Upper lobe of left lung (tissue), 6 donors: ENCODE results near the gene RAB40AL. TPM values are rescaled to one million over a fixed set of nuclear protein-coding genes. Genes with fewer than 3 reads are reported as not detected.
A peak's percentile ranks its signal among the peaks of the same experiment; 100 is the strongest.
"Not testable (repeated sequence)": the region's sequence is repeated elsewhere in the genome, so short reads cannot be mapped to it uniquely, and the experiment has no call there.

Experiments used
- ATAC-seq, 2 donors: fragments of 200-7000 bp; cut with Tn5 transposase; one replicate each; pipeline ENCODE4 v1.9.1; 2022; ENCODE audit warnings: mild to moderate bottlenecking in 2 of 2, moderate library complexity in 2 of 2; ENCODE audit not compliant: low FRiP score in 2 of 2
- DNase-seq, 2 donors: peaks; one replicate each; pipeline ENCODE4 v3.0.0-alpha.2; 2019 to 2020
- H3K27ac ChIP-seq, 4 donors: fragments of 200-600 bp; sonication (generic); one replicate each; pipeline ENCODE4 v1.5.1; 2016 to 2019
- H3K27me3 ChIP-seq, 4 donors: fragments of 200-600 bp; sonication (generic); one replicate each; pipeline ENCODE4 v1.5.1; 2017 to 2019
- H3K36me3 ChIP-seq, 4 donors: fragments of 200-600 bp; sonication (generic); one replicate each; pipeline ENCODE4 v1.5.1; 2016 to 2019
- H3K4me1 ChIP-seq, 4 donors: fragments of 200-600 bp; sonication (generic); one replicate each; pipeline ENCODE4 v1.5.1; 2018 to 2019
- H3K4me3 ChIP-seq, 4 donors: fragments of 200-600 bp; sonication (generic); one replicate each; pipeline ENCODE4 v1.5.1; 2017 to 2019; ENCODE audit warnings: mild to moderate bottlenecking in 2 of 4, moderate library complexity in 1 of 4
- H3K9me3 ChIP-seq, 4 donors: fragments of 200-600 bp; sonication (generic); one replicate each; pipeline ENCODE4 v1.5.1; 2018 to 2019
- EP300 ChIP-seq, 4 donors: sonication (generic); formaldehyde crosslinking; IDR thresholded peaks; one replicate each; pipeline ENCODE4 v1.5.1; 2017; ENCODE audit warnings: antibody characterized with exemption in 4 of 4, control low read depth in 2 of 4
- POLR2A ChIP-seq, 4 donors: fragments of 450-650 bp; IDR thresholded peaks; one replicate each; pipeline ENCODE4 v1.5.1; 2016 to 2017; ENCODE audit warnings: antibody characterized with exemption in 4 of 4, mild to moderate bottlenecking in 2 of 4
- POLR2AphosphoS5 ChIP-seq, 2 donors: sonication (generic); formaldehyde crosslinking; IDR thresholded peaks; one replicate each; pipeline ENCODE4 v1.5.1; 2017; ENCODE audit warnings: antibody characterized with exemption in 2 of 2
- WGBS, 2 donors: methylation state at CpG; one replicate each; pipeline ENCODE4 v1.1.5; 2017 to 2018; 5-methylcytosine and 5-hydroxymethylcytosine counted together
- total RNA-seq, 6 donors: library from RNA; depleted of rRNA in 4 of 6; stranded (reverse); fragments of >200 nt in 4 of 6; gene quantifications; one replicate each; pipeline versions ENCODE4 v1.1.0 to v1.2.1, GENCODE V29; 2016 to 2021
- TF ChIP-seq, protein P1 (sequence below), 6 experiments: fragments of 450-650 bp in 4 of 6; fragments of 200-600 bp in 2 of 6; sonication (generic) in 2 of 6; IDR thresholded peaks; one replicate each; pipeline ENCODE4 v1.5.1; 2016 to 2019; ENCODE audit warnings: antibody characterized with exemption in 6 of 6
- donor health status: DM: no; HTN: no; CAD: no; lungs with moderate emphysema.
- donor health status: DM: no; HTN: yes; CAD: no; lungs with severe emphysema.

Gene RAB40AL
- total RNA-seq, result 10 to 100 TPM in 1 of 6 donors, 1 to 10 TPM in 3, under 1 TPM in 1, not detected in 1; 0.71 to 15.7 (median 1.7) TPM

DNA sequence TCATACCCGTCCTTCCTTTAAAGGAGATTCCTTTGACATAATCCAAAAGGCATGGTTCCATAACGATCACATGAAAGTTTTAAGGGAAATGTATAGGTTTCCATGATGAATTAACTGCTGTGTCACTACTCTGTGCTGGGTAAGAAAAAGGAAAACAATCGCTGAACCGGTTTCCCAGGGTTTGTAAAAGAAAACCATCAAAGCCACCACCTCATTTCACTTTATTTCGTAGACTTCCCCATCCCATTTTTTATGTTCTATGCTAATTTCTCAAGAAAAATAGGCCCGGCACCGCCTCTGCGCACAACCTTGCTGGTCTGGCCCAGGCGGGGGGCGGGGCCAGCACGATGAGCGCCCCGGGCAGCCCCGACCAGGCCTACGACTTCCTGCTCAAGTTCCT is at the start of gene RAB40AL:
Gene RAB40AL, plus strand, starts transcription at position 301 of the 400 bp plus-strand sequence. Its CDS starts 47 bp downstream, at position 348.
- DNase-seq, result peak in 1 of 2 donors; percentile 43
- not testable (repeated sequence) for H3K27me3 ChIP-seq, H3K36me3 ChIP-seq, ATAC-seq, H3K27ac ChIP-seq, H3K4me1 ChIP-seq, H3K4me3 ChIP-seq, H3K9me3 ChIP-seq
- 80 to 88% methylated on average over 7 to 15 of the region's 15 CpGs for WGBS, 2 donors

DNA sequence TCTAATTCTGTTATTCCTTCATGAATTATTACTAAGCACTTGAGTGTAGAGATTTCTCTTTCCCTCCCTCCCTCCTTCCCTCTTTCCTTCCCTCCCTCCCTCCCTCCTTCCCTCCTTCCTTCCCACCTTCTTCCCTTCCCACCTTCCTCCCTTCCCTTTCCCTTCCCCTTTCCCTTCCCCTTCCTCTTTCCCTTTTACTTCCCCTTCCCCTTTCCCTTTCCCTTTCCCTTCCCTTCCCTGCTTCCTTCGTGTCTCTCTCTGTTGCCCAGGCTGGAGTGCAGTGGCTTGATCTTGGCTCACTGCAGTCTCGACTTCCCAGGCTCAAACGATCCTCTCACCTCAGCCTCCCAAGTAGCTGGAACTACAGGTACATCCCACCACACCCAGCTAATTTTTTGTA is 49.4 kb upstream of the RAB40AL start:
- H3K36me3 ChIP-seq, result no peaks in the 10 kb centered on the region
- no peaks in the 10 kb centered on the region for H3K4me1 ChIP-seq
- 65 to 90% methylated on average over 3 of the region's 3 CpGs for WGBS, 2 donors
- ATAC-seq (no peak), DNase-seq (no peak)
- no peaks in the 10 kb centered on the region for H3K9me3 ChIP-seq
- H3K27ac ChIP-seq, result no peak overlapping the region
- H3K4me3 ChIP-seq, result no peak overlapping the region
- H3K27me3 ChIP-seq, result no peaks in the 10 kb centered on the region
- no peak for TF ChIP-seq EP300 (IDR thresholded peaks at IDR 0.05)
- TF ChIP-seq, protein P1, sequence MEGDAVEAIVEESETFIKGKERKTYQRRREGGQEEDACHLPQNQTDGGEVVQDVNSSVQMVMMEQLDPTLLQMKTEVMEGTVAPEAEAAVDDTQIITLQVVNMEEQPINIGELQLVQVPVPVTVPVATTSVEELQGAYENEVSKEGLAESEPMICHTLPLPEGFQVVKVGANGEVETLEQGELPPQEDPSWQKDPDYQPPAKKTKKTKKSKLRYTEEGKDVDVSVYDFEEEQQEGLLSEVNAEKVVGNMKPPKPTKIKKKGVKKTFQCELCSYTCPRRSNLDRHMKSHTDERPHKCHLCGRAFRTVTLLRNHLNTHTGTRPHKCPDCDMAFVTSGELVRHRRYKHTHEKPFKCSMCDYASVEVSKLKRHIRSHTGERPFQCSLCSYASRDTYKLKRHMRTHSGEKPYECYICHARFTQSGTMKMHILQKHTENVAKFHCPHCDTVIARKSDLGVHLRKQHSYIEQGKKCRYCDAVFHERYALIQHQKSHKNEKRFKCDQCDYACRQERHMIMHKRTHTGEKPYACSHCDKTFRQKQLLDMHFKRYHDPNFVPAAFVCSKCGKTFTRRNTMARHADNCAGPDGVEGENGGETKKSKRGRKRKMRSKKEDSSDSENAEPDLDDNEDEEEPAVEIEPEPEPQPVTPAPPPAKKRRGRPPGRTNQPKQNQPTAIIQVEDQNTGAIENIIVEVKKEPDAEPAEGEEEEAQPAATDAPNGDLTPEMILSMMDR (IDR thresholded peaks at IDR 0.05), result no peak
- TF ChIP-seq POLR2AphosphoS5 (IDR thresholded peaks at IDR 0.05), result no peak
- no peak for TF ChIP-seq POLR2A (IDR thresholded peaks at IDR 0.05)

DNA sequence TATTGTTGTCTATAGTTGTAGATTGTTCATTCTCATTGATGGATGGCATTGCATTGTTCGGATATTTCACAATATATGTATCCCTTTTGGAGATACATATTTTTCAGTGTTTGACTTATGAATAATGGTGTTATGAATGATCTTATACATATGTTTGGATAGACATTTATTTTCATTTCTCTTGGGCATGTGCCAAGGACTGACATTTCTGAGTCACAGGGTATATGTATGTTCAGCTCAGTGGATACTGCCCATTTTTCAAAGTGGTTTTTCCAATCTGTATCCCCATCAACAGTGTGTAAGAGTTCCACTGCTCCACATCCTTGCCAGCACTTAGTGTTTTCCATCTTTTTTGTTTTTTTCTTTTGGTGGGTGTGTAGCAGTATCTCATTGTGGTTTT is 45.0 kb upstream of the RAB40AL start:
- Histone ChIP-seq H3K9me3 (no peaks in the 10 kb centered on the region), H3K27ac (no peak overlapping the region), H3K4me1 (no peaks in the 10 kb centered on the region), H3K4me3 (no peak overlapping the region), H3K27me3 (no peaks in the 10 kb centered on the region), H3K36me3 (no peaks in the 10 kb centered on the region)
- no peak for DNase-seq
- TF ChIP-seq POLR2A (IDR thresholded peaks at IDR 0.05), result no peak
- no peak for TF ChIP-seq POLR2AphosphoS5 (IDR thresholded peaks at IDR 0.05)
- TF ChIP-seq, protein P1 (IDR thresholded peaks at IDR 0.05), result no peak
- TF ChIP-seq EP300 (IDR thresholded peaks at IDR 0.05), result no peak
- WGBS, 2 donors, result 86 to 92% methylated on average over 1 of the region's 1 CpG
- ATAC-seq, result no peak

DNA sequence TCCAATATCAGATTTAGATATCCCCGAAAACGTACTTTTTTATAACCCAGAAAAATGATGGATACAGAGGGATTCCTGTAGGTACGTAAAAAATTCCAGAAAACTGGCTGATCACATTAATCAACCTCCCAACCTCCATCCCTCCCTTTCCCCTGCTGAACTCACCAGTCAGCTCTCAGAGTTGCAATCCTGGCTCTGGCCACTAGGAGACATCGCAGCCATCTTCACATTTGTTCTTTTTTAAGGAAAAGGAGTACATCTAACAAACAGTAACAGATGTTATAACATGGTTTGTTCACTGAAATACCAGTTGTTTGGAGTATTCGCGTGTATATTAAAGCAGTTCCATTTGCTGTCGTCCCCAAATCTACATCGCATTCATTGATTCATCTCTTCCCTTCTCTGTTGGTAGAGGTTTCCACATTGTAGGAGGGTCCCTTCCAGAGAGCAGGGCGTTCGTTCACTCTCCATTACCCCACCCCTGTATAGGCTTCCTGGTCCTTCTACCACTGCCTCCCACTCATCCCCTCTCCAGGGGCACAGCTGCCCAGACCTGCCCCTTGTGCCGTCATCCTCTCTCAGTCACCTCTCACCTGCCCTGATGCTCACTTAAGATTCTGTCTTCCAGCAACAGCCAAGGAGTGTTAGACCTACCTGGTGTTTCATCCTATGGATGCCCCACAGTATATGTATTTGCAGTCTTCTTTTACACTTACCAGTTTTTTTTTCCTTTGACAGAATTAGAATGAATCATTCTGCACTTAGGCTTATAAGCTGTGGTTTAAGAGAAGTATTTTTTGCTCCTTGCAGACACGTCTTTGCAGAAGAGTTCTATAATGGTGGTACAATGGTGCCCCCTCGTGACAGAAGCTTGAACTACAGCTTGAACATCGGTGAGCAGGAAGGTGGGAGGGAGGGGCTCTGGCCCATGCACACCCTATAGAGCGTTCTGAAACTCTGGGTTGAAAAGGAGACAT is 36.8 kb upstream of the RAB40AL start:
- Histone ChIP-seq H3K27ac (no peak overlapping the region), H3K4me1 (no peaks in the 10 kb centered on the region), H3K36me3 (no peaks in the 10 kb centered on the region), H3K27me3 (no peaks in the 10 kb centered on the region), H3K9me3 (no peaks in the 10 kb centered on the region), H3K4me3 (no peak overlapping the region)
- TF ChIP-seq POLR2AphosphoS5 (IDR thresholded peaks at IDR 0.05) (no peak), POLR2A (IDR thresholded peaks at IDR 0.05) (no peak), EP300 (IDR thresholded peaks at IDR 0.05) (no peak)
- TF ChIP-seq, protein P1 (IDR thresholded peaks at IDR 0.05), result peak; percentile 28 to 70 (median 44)
- peak; percentile 74 to 81 for ATAC-seq
- WGBS, 2 donors, result 35 to 50% methylated on average over 15 of the region's 15 CpGs
- DNase-seq, result peak in 1 of 2 donors; percentile 54

DNA sequence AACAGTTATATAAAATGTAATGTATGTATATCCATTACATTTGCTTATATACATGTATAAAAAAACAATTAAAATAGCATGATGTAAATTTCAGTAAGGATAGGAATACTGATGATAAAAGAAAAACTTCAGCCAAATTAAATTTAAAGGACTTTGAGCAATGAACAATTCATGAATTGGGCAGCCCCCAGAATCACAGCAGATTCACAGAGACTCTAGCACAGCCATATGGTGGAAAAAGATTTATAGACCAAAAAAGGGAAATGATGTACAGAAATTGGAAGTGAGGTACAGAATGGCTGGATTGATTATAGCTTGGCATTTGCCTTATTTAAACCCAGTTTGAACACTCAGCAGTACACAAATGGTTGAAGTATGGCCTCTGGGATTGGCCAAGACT is 34.7 kb upstream of the RAB40AL start:
- no peaks in the 10 kb centered on the region for H3K4me1 ChIP-seq
- no peak for ATAC-seq
- H3K36me3 ChIP-seq, result peaks cover 0 to 11% (median 0%) of the 10 kb centered on the region in 4 donors
- H3K9me3 ChIP-seq, result no peaks in the 10 kb centered on the region
- DNase-seq, result no peak
- no peaks in the 10 kb centered on the region for H3K27me3 ChIP-seq
- TF ChIP-seq POLR2AphosphoS5 (IDR thresholded peaks at IDR 0.05), result no peak
- no peak for TF ChIP-seq POLR2A (IDR thresholded peaks at IDR 0.05)
- no peak for TF ChIP-seq EP300 (IDR thresholded peaks at IDR 0.05)
- TF ChIP-seq, protein P1 (IDR thresholded peaks at IDR 0.05), result no peak
- H3K27ac ChIP-seq, result no peak overlapping the region
- no peak overlapping the region for H3K4me3 ChIP-seq
